ENCODE measurements around the gene ALDH2.
"Not testable (repeated sequence)": the region's sequence is repeated elsewhere in the genome, so short reads cannot be mapped to it uniquely, and the experiment has no call there.

The ALDH2 gene

DNA sequence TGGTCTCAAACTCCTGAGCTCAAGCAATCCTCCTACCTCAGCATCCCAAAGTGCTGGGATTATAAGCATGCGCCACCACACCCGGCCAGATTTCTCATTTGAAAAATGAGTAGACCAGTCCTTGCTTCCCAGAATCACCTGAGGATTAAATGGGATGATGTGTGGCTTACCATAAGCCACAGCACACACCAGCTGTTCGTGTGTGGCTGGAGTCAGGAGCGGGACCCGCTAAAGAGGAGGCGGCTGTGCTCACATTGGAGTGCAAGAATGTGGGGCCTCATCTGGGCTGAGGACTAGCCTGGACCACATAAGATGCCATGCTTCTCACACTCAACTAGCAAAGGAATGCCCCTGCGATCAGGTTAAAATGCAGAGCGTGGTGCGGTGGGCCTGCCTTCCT lies 6.7 kb upstream of the ALDH2 start:
- DNase-seq: no peak

DNA sequence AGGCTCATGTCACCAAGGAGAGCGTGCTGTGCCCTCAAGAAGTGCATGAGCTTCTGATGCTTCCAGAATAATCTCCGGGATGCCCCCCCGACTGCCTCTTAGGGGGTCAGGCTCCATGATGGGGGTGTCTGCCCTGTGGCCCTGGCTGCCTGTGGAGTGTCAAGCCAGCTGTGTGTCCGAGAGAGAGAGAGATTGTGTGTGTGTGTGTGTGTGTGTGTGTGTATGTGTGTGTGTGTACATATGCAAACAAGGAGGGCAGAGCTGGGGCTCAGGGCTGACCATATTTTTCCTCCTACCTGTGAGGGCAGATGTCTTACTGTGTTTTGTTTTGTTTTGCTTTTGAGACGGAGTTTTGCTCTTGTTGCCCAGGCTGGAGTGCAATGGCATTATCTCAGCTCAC lies 5.6 kb upstream of the ALDH2 start:
- DNase-seq: no peak

GRCh38 chr12:111761706-111762105 lies 5.0 kb upstream of the ALDH2 start:
- DNase-seq: no peak

DNA sequence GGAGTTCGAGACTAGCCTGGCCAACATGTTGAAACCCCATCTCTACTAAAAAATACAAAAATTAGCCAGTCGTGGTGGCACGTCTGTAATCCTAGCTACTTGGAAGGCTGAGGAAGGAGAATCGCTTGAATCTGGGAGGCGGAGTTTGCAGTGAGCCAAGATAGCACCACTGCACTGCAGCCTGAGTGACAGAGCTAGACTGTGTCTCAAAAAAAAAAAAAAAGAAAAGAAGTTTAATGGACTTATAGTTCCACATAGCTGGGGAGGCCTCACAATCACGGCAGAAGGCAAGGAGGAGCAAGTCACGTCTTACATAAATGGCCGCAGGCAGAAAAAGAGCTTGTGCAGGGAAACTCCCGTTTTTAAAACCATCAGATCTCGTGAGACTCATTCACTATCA lies 3.2 kb upstream of the ALDH2 start:
- DNase-seq: not testable (repeated sequence)

- DNase-seq: no peak
Observed at GRCh38 chr12:111764120-111764821, 2.5 kb upstream of the ALDH2 start.

DNA sequence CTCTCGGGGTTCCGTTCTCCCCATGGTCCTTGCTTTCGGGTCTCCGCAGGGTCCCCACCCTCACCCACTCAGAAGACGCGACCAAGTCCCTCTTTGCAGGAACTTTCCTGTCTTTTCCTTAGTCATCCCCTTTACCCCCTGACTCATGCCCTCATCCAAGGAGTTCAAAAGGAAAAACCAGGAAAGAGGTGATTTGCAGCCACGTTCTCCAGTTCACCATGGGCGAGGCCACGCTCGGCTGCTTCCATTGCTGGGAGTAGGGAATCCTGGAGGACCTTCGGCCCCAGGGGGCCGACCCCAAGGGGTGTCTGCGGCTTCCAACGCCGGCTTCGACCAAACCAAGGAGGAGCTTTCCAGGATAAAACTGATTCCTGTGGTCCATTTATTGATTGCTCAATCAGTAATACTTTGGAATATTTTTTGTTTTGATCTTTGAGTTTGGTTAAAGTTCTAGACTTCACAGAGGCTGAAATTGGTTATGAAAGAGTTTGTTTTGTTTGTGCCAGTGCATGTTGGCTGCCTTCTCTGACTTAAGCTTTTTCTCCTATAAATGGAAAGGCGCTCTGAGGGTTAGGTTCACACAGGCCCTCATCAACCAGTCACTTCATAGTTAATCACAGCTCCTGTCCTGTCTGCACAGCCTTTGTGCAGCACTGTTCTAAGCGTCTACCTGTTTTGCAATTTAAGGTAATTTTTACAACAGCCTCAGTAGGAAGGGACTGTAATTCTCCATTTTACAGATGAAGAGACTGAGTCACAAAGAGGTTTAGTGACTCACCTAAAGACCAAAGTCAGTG lies 827 bp downstream of the ALDH2 start:
- DNase-seq: no peak

GRCh38 chr12:111768159-111768895 lies 1.6 kb downstream of the ALDH2 start:
- no peak for DNase-seq

- DNase-seq: no peak
Observed at GRCh38 chr12:111769599-111769998, 2.9 kb downstream of the ALDH2 start.

DNA sequence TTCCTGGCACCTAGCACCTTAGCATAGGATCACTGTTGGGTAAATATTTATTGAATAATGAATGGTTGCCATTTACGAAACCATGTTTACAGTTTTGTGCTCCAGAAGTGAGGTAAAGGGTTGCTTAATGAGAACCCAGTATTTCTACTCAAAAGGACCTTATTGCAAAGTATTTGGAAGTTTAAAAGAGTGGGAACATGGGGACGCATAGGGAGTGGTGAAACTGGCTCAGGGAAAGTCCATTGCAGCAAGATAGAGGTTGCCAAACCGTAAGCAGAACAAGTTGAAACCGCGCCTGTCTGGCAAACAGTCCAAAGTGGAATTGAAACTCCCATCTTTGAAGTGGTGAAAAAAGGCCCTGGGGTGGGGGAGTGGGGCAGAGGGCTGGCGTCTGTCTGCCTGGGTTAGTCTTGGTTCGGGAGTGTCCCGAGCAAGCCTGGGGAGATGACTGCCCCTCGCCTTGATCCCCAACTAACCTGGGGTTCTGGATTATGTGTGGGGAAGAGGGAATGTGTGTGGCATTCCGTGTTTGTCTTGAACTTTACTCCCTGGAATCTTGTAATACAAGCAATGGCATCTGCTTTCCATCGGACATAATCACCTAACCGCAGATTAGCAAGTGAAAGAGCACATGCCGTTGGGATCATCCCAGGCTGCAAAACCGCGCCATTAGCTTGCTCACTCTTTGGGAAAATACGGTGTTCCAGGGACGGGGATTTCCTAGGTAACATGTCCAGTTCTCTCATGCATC lies 7.2 kb downstream of the ALDH2 start:
- no peak for DNase-seq

GRCh38 chr12:111775205-111776193 lies 8.8 kb downstream of the ALDH2 start:
- DNase-seq: no peak

GRCh38 chr12:111776836-111777344 lies 10.2 kb downstream of the ALDH2 start:
- no peak for DNase-seq

- DNase-seq: no peak
Observed at GRCh38 chr12:111777345-111778045, 10.8 kb downstream of the ALDH2 start.

DNA sequence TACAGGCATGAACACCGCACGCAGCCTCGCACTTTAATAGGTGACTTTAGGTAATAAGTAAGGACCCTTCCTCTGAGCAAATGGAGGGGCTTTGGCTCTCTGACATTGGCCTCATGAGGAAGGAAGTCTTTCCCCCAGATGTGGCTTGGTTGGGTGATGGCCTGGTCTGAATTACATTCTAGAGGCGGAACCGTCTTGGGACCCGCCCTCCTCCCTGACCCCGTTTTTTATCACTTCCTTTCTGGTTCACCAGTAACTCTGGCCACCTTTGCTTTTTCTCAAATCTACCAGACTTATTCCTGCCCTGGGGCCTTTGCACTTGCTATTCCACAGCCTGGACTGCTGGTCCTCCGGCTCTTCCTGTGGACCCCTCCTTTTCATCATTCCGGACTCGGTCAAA lies 13.4 kb downstream of the ALDH2 start:
- no peak for DNase-seq

DNA sequence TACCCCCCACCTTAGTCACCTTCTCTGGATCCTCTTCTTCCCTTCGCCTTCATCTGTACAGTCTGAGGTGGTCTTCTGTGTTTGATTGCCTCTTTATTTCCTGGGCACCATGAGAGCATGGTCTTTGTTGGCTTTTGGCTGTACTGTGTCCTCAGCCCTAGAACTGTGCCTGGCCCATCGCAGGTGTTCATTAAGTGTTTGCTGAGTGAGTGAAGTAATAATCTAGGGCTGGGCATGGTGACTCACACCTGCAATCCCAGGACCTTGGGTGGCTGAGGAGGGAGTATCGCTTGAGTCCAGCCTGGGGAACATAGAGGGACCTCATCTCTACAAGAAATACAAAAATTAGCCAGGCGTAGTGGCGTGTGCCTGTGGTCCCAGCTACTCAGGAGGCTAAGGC lies 13.9 kb downstream of the ALDH2 start:
- no peak for DNase-seq

DNA sequence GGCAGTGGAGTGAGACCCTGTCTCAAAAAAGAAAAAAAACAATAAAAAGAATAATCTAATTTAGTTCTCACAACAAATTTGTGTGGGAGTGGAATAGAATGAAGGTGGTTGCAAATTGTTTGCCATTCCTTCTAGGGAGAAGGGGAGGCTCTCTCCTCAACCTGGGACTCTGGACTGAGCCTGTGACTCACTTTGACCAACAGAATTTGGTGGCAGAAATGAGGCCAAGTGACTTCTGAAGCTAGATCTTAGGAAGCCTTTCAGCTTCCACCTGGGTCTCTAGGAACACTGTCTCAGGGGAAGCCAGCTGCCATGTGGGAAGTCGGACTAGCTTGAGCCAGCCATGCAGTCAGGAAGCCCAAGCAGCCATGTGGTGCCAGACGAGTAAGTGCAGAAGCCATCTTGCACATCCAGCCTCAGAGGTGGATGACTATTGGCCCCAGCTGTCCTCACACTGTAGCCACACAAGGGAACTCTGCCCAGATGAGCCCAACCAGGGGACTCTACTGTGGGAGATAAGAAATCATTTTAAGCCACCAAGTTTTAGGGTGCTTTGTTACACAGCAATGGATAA lies 14.4 kb downstream of the ALDH2 start:
- DNase-seq: no peak

- DNase-seq: no peak
Observed at GRCh38 chr12:111783046-111783445, 16.3 kb downstream of the ALDH2 start.

DNA sequence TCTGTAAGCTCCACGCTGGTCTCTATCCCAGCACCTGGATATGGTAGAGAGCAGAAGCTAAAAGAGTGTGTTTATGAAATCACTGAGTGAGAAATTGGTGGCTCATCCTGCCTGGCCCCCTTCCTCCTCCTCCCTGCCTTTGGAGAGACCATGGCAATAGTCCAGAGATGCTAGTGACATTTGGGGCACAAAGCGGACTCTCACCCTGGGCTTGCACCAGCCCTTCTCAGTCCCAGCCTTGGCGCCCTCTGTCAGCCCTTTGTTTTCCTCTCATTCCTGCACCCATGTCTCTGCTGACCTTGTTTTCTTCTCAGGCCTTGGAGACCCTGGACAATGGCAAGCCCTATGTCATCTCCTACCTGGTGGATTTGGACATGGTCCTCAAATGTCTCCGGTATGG lies 18.2 kb downstream of the ALDH2 start:
- no peak for DNase-seq

DNA sequence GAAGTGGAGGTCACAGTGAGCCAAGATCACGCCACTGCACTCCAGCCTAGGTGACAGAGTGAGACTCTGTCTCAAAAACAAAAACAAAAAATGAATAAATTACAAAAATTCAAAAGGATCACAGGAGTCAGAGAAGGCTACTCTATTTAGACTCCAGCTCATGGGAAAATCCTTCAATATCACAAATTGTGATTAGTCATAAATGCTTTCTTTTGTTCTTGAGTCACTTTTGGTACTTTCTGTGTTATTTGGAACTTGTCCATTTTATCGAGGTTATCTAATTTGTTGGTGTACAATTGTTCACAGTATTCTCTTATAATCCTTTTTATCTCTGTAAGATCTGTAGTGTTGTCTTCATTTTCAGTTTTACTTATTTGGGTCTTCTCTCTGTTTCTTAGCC lies 18.9 kb downstream of the ALDH2 start:
- DNase-seq: no peak

- no peak for DNase-seq
Observed at GRCh38 chr12:111788178-111788654, 21.5 kb downstream of the ALDH2 start.

DNA sequence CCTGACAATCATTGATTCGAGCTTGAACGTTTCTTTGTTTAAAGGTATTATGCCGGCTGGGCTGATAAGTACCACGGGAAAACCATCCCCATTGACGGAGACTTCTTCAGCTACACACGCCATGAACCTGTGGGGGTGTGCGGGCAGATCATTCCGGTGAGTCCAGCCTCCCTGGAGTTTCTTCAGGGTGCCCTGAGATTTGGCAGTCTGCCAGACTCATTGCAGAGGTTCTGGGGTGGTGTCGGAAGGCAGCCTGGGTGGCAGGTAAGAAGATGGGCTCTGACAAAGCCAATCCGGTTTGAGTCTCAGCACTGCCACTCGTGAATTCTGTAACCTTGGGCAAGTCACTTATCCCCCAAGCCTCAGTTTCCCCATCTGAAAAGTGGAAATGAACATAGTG lies 23.0 kb downstream of the ALDH2 start:
- DNase-seq: no peak
